ENCODE measurements around the gene TCL1A.
A peak's percentile ranks its signal among the peaks of the same experiment; 100 is the strongest.

Gene TCL1A

DNA sequence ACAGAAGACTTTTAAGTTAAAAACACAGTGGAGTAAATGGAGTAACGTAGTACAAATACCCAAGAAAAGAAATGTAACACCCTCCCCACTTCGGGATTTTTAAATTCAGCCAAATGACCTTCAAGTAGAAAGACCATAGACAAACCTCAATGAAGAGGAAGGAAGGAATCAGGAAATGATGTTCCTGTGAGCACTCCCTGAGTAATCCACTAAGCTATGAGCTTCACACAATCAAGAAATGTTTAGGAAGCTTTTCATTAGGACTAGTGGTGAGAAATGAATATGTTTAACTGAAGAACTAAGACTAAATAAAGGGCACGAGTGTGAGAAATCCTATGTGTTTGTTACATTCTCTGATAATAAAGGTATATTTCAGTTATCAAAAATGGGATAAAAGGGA is 10.1 kb downstream of the TCL1A start:
- DNase-seq, result no peak

- no peak for DNase-seq
Observed at GRCh38 chr14:95703341-95703740, 10.6 kb downstream of the TCL1A start.

- DNase-seq, result no peak
Observed at GRCh38 chr14:95701846-95702221, 12.1 kb downstream of the TCL1A start.

DNA sequence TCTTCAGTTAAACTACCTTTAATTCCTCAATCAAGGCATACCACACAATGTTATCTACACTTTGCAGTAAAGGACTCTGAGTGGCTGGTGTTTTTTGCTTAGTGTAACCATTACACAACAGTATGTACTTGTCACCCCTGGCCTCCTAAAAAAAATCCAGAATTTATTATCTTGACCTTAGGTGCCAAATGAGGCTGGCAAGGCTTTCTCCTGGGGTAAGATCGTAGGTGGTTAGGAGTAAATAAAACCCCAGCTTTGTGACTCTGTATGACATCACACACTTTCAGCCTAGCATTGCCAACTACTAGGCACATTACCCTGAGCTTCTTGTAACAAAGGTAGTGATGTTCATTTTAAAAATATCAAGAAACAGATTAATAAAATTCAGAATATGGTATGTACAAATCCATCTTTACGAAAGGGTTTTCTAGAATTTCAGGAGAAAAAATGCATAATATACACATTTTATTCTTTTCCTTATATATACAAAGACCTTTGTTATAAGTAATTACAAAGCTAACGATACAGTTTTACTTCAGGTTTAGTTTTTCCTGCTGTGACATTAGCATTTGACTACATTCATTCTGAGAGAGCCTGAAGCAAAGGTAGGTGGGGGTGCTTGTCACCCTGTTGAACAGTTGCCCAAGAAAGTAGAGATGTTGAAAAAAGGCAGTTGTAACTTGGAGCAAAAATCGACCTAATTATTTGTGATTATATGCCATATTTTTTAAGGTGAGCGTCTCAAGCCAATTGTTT is 13.5 kb downstream of the TCL1A start:
- DNase-seq, result no peak

DNA sequence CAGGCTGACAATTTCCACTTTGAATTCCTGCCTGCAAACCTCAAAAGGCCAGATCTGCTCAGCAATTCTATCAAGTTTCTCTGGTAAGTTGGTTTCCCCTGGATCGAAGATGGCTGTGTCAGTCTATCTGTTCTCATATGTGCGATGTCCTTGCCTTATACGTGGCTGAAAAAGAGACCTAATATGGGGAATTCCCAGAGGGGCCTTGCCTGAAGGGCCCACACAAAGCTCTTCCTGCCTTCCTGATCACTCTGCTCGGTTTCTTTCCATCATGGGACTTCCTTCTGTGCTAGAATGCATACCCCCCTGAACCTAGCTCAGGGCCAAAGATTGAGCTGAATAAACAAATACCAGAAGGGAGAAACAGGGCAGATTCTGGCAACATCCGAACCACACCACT is 14.5 kb downstream of the TCL1A start:
- no peak for DNase-seq

GRCh38 chr14:95698287-95698686 is 15.6 kb downstream of the TCL1A start:
- DNase-seq, result no peak

- peak; percentile 31 for DNase-seq
Observed at GRCh38 chr14:95697764-95698163, 16.2 kb downstream of the TCL1A start.

- DNase-seq, result no peak
Observed at GRCh38 chr14:95696741-95697140, 17.2 kb downstream of the TCL1A start.

- DNase-seq, result peak; percentile 26
Observed at GRCh38 chr14:95695913-95696312, 18.0 kb downstream of the TCL1A start.

GRCh38 chr14:95695051-95695450 is 18.9 kb downstream of the TCL1A start:
- no peak for DNase-seq

DNA sequence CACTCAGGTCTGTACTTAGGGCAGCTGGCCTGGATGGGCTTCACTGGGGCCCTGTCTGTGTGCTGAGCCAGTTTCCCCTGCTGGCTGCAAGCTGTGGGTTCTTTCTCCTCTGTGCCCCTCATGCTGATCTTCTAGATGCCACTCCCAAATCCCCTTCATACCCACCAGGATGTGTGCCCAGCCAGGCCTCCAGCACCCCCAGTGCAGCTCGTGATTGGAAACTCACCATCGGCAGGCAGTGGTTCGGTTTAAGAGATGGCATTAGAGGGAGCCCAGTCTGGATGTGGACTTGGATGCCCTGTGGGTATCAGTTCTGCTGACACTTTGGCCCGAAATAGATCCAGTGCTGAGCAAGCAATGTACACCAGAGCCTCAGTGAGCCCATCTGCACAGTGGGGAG is 21.8 kb downstream of the TCL1A start:
- no peak for DNase-seq

GRCh38 chr14:95691591-95691990 is 22.3 kb downstream of the TCL1A start:
- no peak for DNase-seq

GRCh38 chr14:95690815-95691214 is 23.1 kb downstream of the TCL1A start:
- DNase-seq, result no peak

- no peak for DNase-seq
Observed at GRCh38 chr14:95689441-95689840, 24.5 kb downstream of the TCL1A start.

GRCh38 chr14:95686935-95687334 is 27.0 kb downstream of the TCL1A start:
- no peak for DNase-seq

DNA sequence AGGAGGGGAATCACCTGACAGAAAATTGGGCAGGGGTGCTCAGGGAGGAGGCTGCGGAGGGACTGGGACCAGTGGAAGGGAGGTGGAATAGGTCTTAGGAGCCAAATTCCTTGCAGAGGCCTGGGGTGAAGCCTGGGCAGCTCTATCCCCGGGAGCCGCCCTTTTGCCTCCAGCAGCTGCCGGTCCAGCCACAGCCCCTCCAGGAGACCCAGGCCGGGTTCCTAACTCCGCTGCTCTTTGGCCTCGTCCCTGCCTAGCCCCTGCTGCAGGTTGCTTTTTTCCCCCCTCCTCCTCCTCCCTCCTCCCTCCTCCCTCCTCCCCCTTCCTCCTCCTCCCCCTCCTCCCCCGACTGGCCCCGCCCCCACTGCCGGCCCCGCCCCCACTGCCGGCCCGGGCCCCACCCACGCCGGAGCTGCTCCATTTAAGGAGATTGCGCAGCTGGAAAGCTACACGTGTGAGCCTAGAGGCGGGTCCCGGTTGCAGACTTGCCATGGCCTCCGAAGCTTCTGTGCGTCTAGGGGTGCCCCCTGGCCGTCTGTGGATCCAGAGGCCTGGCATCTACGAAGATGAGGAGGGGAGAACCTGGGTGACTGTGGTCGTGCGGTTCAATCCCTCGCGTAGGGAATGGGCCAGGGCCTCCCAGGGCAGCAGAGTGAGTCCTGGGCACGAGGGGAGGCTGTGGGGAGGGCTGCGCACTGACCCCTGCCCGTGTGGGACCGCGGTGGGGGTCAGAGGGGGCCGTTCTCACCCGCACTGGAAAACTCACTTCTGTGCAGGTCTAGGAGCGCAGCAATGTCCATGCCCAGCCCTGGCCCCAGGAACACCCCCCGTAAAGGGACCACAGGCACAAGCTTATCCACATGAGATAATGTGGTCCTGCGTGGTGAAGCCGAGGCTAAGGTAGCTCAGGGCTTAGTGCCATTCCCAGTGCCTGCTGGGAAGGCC is 27.7 kb downstream of the TCL1A start, which contains the start of gene TCL1B:
TSS of gene TCL1B (plus strand) at position 449 of the 945 bp plus-strand sequence. CDS start at position 491, 42 bp downstream.
- DNase-seq, result no peak

DNA sequence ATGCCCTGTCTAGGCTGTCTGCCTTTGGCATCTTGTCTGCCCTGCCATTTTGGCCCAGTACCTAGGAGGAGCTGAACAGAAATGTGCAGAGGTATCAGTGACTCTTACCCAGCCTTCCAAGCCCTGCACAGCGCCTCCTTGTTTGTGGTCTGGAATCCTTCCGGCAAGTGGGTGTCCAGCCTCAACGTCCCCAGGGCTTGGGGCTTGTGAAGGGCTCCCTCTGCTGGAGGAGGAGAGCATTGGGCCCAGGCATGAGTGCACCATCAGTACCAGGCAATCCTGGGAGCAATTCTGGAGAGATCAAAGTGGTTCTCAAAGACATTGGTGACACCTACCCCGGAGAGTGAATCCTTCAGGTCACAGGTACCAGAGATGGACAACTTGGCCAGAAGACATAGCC is 30.1 kb downstream of the TCL1A start:
- DNase-seq, result no peak

DNA sequence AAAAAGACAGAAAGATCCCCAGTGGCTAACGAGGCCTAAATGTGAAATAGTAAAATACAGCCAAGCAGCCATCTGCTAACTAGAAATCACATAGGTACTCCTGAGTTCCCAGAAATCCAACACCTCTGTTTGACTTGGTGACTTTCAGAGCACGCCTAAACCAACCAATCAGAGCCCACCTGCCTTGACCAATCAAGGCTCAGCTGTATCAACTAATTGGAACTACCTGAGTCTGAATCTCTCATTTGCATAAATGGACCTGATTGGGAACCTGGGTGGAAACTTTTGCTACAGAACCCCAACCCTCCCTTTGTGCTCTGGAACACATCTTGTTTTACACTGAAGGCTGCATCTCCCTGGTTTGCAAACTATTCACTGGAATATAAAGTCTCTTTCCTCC is 32.8 kb downstream of the TCL1A start:
- DNase-seq, result no peak

DNA sequence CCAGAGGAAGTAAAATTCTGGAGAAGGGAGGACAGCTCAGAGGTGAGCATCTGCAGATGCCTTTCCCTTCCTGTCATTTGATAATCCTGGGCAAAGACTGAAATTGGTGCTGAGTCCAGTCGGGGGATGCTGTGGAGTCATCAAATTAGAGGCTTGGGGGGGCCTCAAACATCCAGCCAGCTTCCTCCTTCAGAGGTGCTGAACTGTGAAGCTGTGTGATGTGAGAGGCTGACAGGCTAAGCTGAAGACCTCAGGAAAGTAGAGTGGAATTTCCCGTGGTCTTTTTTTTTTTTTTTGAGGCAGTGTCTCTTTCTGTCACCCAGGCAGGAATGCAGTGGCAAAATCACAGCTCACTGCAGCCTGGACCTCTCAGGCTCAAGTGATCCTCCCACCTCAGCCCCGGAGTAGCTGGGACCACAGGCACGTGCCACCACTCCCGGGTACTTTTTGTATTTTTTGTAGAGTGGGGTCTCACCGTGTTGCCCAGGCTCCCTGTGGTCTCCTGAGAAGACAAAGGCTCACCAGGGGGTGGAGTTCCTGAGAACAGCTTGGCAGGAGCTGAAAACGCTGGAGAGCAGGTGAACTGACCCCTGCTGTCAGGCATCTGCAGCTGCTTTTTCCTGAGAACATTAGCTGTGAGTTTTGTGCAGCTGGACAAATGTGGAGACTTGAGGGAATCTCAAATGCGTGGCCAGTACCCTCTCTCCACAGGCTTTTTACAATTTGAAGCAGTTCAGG is 33.8 kb downstream of the TCL1A start:
- no peak for DNase-seq

GRCh38 chr14:95679148-95679815 is 34.6 kb downstream of the TCL1A start:
- DNase-seq, result no peak

DNA sequence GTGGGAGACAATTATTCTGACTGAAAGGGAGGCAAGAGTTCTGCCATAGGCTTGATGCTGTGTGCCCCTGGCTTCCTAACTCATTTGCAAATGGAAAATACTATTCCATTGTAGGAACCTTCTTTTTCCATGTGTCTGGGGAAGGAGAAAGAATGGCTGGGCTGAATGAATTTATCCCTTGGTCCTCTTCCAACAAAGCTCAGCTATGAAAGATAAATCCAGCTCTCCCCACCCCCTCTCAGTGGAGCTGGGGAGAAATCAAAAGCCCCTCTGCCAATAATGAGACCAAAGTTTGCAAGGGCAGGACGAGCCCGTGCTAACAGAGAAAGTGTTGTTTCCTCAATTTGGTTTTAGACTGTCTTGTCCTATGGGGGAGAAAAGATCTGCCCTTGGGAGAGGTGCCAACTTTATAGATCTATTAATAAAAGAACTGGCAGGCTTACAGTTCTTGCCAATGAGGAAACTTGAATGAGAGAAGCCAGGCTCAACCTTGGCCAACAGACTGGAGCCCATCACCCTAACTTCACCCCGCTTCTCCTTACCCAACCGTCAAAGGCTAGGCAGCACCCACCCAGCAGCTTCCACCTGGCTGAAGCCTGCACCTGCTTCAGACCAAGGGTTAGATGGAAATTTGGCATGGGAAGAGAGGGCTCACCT is 36.6 kb downstream of the TCL1A start:
- no peak for DNase-seq

DNA sequence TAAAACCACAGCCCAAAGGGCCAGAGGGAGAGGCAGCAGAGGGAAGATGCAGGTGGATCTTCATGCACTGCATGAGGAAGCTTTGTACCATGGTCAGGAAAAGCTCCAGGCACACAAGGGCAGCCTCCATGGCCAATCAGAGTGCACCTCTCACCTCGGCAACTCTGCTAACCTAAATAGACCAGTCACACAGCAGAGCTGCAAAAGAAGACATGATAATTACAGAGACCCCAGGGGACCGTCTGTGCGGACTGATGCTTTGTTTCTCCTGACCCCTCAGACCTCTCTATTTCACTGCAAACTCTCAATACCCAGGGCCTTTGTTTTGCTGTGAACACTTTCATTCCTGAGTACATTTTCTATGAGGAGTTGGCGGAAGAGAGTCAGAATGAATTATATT is 38.4 kb downstream of the TCL1A start:
- DNase-seq, result no peak
